Ovary (tissue), 3 donors: ENCODE results near the gene MKX.

Experiments used
- CTCF ChIP-seq, 3 donors: fragments of 450-650 bp in 2 of 3; fragments of 200-600 bp in 1 of 3; IDR thresholded peaks; one replicate each; pipeline versions ENCODE4 v1.5.1 to v1.8.0; 2016 to 2022; ENCODE audit warnings: antibody characterized with exemption in 3 of 3, mild to moderate bottlenecking in 1 of 3
- EP300 ChIP-seq: sonication (generic); formaldehyde crosslinking; IDR thresholded peaks from one replicate; pipeline ENCODE4 v1.6.1; 2017; ENCODE audit warnings: antibody characterized with exemption
- POLR2A ChIP-seq: fragments of 450-650 bp; IDR thresholded peaks from one replicate; pipeline ENCODE4 v1.6.1; 2017; ENCODE audit warnings: antibody characterized with exemption, mild to moderate bottlenecking, moderate library complexity
- donor health status: DM: no; HTN: no; CAD: no.

- no peak for TF ChIP-seq CTCF (IDR thresholded peaks at IDR 0.05)
- TF ChIP-seq POLR2A, result no peak
- no peak for TF ChIP-seq EP300
These were observed 120.7 kb downstream of the MKX start for GRCh38 chr10:27624941-27625340.
